ENCODE data around the gene PRLHR.

DNA sequence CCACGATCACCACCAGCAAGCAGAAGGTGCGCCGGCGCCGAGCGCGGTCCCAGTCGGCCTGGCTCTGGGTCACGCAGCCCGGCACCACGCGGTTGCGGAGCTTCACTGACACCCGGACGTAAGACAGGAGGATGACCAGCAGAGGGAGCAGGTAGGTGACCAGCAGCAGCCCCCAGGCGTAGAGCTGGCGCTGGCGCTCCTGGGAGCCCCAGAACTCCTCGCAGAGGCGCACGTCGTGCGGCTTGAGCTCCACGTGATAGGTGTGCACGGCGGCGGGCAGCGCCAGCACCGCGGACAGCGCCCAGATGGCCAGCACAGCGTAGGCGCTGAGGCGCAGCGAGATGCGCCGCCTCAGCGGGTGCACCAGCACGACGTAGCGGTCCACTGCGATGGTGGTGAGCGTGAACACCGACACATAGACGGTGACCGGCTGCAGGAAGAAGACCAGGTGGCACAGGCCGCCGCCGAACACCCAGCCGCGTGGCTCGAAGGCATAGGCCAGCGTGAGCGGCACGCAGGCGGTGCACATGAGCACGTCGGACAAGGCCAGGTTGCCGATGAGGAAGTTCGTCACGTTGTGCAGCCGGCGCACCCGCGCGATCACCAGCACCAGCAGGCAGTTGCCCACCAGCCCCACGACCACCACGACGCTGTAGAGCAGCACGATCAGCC is 920 bp downstream of the PRLHR start:
- TF ChIP-seq, protein P1, sequence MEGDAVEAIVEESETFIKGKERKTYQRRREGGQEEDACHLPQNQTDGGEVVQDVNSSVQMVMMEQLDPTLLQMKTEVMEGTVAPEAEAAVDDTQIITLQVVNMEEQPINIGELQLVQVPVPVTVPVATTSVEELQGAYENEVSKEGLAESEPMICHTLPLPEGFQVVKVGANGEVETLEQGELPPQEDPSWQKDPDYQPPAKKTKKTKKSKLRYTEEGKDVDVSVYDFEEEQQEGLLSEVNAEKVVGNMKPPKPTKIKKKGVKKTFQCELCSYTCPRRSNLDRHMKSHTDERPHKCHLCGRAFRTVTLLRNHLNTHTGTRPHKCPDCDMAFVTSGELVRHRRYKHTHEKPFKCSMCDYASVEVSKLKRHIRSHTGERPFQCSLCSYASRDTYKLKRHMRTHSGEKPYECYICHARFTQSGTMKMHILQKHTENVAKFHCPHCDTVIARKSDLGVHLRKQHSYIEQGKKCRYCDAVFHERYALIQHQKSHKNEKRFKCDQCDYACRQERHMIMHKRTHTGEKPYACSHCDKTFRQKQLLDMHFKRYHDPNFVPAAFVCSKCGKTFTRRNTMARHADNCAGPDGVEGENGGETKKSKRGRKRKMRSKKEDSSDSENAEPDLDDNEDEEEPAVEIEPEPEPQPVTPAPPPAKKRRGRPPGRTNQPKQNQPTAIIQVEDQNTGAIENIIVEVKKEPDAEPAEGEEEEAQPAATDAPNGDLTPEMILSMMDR (conservative IDR thresholded peaks at IDR 0.05; ENCODE audit: low read depth, low read length): no peak; the same call in 1 of the 2 replicates
- TF ChIP-seq EZH2 (IDR thresholded peaks at IDR 0.05; ENCODE audit: borderline replicate concordance, low read depth, low read length, poor library complexity, severe bottlenecking): no peak

All from A673 (cell line).